K562 (cell line): ENCODE measurements around the gene GCKR. TPM values are rescaled to one million over a fixed set of nuclear protein-coding genes. Genes with fewer than 3 reads are reported as not detected.
A peak's percentile ranks its signal among the peaks of the same experiment; 100 is the strongest.

Experiments used
- FOXM1 ChIP-seq, 2 experiments: fragments of 450-650 bp in 1 of 2; sonication (generic) in 1 of 2; formaldehyde crosslinking in 1 of 2; IDR thresholded peaks; 2 replicates each; pipeline versions ENCODE4 v1.6.1 to v1.9.0; 2017 to 2022; ENCODE audit warnings: low read depth in 2 of 2, mild to moderate bottlenecking in 2 of 2, missing genetic modification reagents in 1 of 2, moderate library complexity in 1 of 2
- HDAC1 ChIP-seq, 2 experiments: fragments of 450-650 bp; IDR thresholded peaks; 2 replicates each; pipeline ENCODE4 v1.6.1; 2016 to 2017; ENCODE audit warnings: inconsistent platforms in 1 of 2, mild to moderate bottlenecking in 1 of 2, moderate library complexity in 1 of 2
- JUND ChIP-seq, 2 experiments: IDR thresholded peaks; 2 replicates in 1 of 2; 3 replicates in 1 of 2; pipeline ENCODE4 v1.6.1; 2011; ENCODE audit warnings: borderline replicate concordance in 2 of 2, low read depth in 2 of 2, low read length in 2 of 2, improper control_type of control experiment in 1 of 2, missing biosample characterization in 1 of 2, missing genetic modification characterization in 1 of 2, missing genetic modification reagents in 1 of 2
- MTA3 ChIP-seq: fragments of 450-650 bp; formaldehyde crosslinking; IDR thresholded peaks from 2 replicates; pipeline ENCODE4 v1.6.1; 2017; ENCODE audit warnings: mild to moderate bottlenecking, borderline replicate concordance
- RBFOX2 ChIP-seq: fragments of 200-400 bp; formaldehyde crosslinking; IDR thresholded peaks from 2 replicates; pipeline ENCODE4 v1.6.1; 2017; ENCODE audit warnings: low read depth, mild to moderate bottlenecking, low read length, moderate library complexity
- SMC3 ChIP-seq: conservative IDR thresholded peaks from 2 replicates; pipeline ENCODE4 v1.6.1; 2011; ENCODE audit warnings: low read depth, low read length, improper control_type of control experiment; ENCODE audit not compliant: insufficient read depth
- ZFX ChIP-seq: sonication (generic); formaldehyde crosslinking; IDR thresholded peaks from 2 replicates; pipeline ENCODE4 v1.8.0; 2022; ENCODE audit warnings: mild to moderate bottlenecking, missing genetic modification reagents, moderate library complexity
- ZNF431 ChIP-seq: sonication (generic); formaldehyde crosslinking; IDR thresholded peaks from 2 replicates; pipeline ENCODE4 v1.8.0; 2022; ENCODE audit warnings: mild to moderate bottlenecking, missing genetic modification reagents
- polyA plus RNA-seq, 8 experiments: library from polyadenylated mRNA; depleted of rRNA in 4 of 8; stranded (reverse) in 5 of 8; unstranded in 3 of 8; fragments of >200 nt; fragmentation: Nextera tagmentation in 2 of 8; fragmentation: Illumina TruSeq in 1 of 8; extraction: Ambion mirVana in 2 of 8; extraction: Trizol in 1 of 8; gene quantifications; 2 replicates each; pipeline versions ENCODE4 v1.2.1 to v1.2.3, GENCODE V29; 2011 to 2014; ENCODE audit warnings: inconsistent platforms in 1 of 8, missing spikeins in 1 of 8
- total RNA-seq, 7 experiments: library from RNA; depleted of rRNA in 6 of 7; stranded (reverse); fragments of >200 nt in 6 of 7; fragmentation: Illumina TruSeq in 2 of 7; extraction: Trizol in 2 of 7; gene quantifications; 2 replicates each; pipeline versions ENCODE4 v1.2.1 to v1.2.3, GENCODE V29; 2011 to 2021; ENCODE audit warnings: low replicate concordance in 1 of 7
- TF ChIP-seq, protein P1 (sequence below): fragments of 250-450 bp; sonication (Bioruptor Pico); IDR thresholded peaks from 2 replicates; pipeline ENCODE4 v1.5.0; 2020; ENCODE audit warnings: mild to moderate bottlenecking, borderline replicate concordance
- TF ChIP-seq, protein P2 (sequence below): fragments of 450-650 bp; IDR thresholded peaks from 2 replicates; pipeline ENCODE4 v1.6.1; 2016; ENCODE audit warnings: borderline replicate concordance
- TF ChIP-seq, protein P3 (sequence below): fragments of 150-350 bp; conservative IDR thresholded peaks from 2 replicates; pipeline ENCODE4 v1.6.1; 2014; ENCODE audit warnings: low read length
- TF ChIP-seq, protein P4 (sequence below): fragments of 250-450 bp; sonication (Bioruptor Pico); IDR thresholded peaks from 2 replicates; pipeline ENCODE4 v1.4.0; 2020

GCKR gene
- total and polyA plus RNA-seq, 9 of the 15 experiments (the other 6 are each of a cell fraction or from before 2014, with no cell fraction given) = 0.28 to 0.79 (median 0.50) TPM; not detected in 1

DNA sequence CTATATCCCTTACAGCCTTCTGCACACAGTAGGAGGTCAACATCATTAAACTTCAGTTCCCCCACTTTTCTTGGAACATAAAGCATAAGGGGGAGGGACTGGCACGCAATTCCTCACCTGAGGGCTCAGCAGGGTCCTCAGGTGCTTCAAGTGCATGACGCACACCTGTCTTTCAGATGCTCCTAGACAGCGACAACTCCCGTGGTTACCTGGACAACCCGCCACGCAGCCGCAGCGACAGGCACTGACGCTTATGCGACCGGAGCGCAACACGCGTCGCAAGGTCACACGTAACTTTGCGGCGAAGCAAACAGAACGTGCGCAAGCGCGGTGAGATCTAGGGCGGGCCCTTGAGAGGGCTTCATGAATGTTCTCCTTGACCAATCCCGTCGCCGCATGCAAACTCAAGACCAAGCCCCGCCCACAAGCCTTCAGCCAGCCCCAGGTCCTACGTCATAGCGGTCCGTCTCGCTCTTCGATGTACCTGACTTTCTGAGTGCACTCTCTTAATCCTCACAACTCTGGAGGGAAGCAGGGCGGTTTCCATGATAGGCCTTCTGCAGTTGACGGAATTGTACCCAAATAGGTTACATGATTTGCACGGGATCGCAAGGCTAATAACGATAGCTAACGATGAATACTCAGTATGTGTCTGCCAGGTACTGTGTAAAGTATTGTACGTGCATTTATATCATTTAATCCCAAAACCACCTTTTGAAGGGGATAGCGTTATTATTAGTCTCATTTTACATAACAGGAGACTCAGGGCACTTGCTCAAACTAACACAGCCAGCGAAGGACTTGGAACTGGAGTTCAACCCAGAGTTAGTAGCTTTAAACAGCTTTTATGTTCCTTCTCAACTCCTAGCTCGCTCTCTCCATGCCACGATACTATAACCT, 6.9 kb upstream of the GCKR start, which contains the start of gene IFT172 (continued):
- TF ChIP-seq JUND (IDR thresholded peaks at IDR 0.05; ENCODE audit: borderline replicate concordance, low read depth, low read length) (peak; percentile 65), JUND (tag; IDR thresholded peaks at IDR 0.05; ENCODE audit: borderline replicate concordance, low read depth, low read length) (peak; percentile 34; the same call in 2 of the 3 replicates), HDAC1 (IDR thresholded peaks at IDR 0.05) (peak in 1 of 2 experiments; percentile 99; a peak in 3 of 4 replicates), MTA3 (peak; percentile 63), FOXM1 (IDR thresholded peaks at IDR 0.05; ENCODE audit: low read depth) (no peak), FOXM1 (CRISPR knock-in tag; IDR thresholded peaks at IDR 0.05; ENCODE audit: low read depth) (peak; percentile 35; the same call in 1 of the 2 replicates), ZFX (CRISPR knock-in tag) (peak; percentile 77), ZNF431 (CRISPR knock-in tag) (no peak), RBFOX2 (peak; percentile 69), SMC3 (no peak)
- TF ChIP-seq, protein P1, sequence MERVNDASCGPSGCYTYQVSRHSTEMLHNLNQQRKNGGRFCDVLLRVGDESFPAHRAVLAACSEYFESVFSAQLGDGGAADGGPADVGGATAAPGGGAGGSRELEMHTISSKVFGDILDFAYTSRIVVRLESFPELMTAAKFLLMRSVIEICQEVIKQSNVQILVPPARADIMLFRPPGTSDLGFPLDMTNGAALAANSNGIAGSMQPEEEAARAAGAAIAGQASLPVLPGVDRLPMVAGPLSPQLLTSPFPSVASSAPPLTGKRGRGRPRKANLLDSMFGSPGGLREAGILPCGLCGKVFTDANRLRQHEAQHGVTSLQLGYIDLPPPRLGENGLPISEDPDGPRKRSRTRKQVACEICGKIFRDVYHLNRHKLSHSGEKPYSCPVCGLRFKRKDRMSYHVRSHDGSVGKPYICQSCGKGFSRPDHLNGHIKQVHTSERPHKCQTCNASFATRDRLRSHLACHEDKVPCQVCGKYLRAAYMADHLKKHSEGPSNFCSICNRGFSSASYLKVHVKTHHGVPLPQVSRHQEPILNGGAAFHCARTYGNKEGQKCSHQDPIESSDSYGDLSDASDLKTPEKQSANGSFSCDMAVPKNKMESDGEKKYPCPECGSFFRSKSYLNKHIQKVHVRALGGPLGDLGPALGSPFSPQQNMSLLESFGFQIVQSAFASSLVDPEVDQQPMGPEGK (CRISPR knock-in tag) = peak; percentile 61; the same call in 1 of the 2 replicates
- TF ChIP-seq, protein P2, sequence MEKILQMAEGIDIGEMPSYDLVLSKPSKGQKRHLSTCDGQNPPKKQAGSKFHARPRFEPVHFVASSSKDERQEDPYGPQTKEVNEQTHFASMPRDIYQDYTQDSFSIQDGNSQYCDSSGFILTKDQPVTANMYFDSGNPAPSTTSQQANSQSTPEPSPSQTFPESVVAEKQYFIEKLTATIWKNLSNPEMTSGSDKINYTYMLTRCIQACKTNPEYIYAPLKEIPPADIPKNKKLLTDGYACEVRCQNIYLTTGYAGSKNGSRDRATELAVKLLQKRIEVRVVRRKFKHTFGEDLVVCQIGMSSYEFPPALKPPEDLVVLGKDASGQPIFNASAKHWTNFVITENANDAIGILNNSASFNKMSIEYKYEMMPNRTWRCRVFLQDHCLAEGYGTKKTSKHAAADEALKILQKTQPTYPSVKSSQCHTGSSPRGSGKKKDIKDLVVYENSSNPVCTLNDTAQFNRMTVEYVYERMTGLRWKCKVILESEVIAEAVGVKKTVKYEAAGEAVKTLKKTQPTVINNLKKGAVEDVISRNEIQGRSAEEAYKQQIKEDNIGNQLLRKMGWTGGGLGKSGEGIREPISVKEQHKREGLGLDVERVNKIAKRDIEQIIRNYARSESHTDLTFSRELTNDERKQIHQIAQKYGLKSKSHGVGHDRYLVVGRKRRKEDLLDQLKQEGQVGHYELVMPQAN = peak; percentile 99
- TF ChIP-seq, protein P3, sequence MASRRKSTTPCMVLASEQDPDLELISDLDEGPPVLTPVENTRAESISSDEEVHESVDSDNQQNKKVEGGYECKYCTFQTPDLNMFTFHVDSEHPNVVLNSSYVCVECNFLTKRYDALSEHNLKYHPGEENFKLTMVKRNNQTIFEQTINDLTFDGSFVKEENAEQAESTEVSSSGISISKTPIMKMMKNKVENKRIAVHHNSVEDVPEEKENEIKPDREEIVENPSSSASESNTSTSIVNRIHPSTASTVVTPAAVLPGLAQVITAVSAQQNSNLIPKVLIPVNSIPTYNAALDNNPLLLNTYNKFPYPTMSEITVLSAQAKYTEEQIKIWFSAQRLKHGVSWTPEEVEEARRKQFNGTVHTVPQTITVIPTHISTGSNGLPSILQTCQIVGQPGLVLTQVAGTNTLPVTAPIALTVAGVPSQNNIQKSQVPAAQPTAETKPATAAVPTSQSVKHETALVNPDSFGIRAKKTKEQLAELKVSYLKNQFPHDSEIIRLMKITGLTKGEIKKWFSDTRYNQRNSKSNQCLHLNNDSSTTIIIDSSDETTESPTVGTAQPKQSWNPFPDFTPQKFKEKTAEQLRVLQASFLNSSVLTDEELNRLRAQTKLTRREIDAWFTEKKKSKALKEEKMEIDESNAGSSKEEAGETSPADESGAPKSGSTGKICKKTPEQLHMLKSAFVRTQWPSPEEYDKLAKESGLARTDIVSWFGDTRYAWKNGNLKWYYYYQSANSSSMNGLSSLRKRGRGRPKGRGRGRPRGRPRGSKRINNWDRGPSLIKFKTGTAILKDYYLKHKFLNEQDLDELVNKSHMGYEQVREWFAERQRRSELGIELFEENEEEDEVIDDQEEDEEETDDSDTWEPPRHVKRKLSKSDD = peak; percentile 88
- TF ChIP-seq, protein P4, sequence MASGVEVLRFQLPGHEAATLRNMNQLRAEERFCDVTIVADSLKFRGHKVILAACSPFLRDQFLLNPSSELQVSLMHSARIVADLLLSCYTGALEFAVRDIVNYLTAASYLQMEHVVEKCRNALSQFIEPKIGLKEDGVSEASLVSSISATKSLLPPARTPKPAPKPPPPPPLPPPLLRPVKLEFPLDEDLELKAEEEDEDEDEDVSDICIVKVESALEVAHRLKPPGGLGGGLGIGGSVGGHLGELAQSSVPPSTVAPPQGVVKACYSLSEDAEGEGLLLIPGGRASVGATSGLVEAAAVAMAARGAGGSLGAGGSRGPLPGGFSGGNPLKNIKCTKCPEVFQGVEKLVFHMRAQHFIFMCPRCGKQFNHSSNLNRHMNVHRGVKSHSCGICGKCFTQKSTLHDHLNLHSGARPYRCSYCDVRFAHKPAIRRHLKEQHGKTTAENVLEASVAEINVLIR (CRISPR knock-in tag) = peak; percentile 93
